Liver (tissue), 9 donors: Measurements from ENCODE around the gene FBXL13. TPM values are rescaled to one million over a fixed set of nuclear protein-coding genes. Genes with fewer than 3 reads are reported as not detected.

ENCODE experiments used
- DNase-seq: peaks from one replicate; pipeline ENCODE4 v3.0.0-alpha.2; 2017; ENCODE audit warnings: low spot score
- H3K27ac ChIP-seq, 2 donors: one replicate each; pipeline ENCODE4 v1.7.0; 2013; ENCODE audit warnings: inconsistent platforms in 2 of 2, low read length in 2 of 2, control low read depth in 1 of 2, low read depth in 1 of 2, mild to moderate bottlenecking in 1 of 2
- H3K27me3 ChIP-seq, 4 donors: one replicate each; pipeline versions ENCODE4 v1.6.1 to v1.7.0; 2013; ENCODE audit warnings: low read length in 3 of 4, inconsistent platforms in 1 of 4, mild to moderate bottlenecking in 1 of 4, moderate library complexity in 1 of 4; ENCODE audit not compliant: control insufficient read depth in 4 of 4, insufficient read depth in 4 of 4
- H3K36me3 ChIP-seq, 4 donors: one replicate each; pipeline versions ENCODE4 v1.6.1 to v1.7.0; 2013; ENCODE audit warnings: low read length in 3 of 4, mild to moderate bottlenecking in 3 of 4, low read depth in 1 of 4, moderate library complexity in 1 of 4; ENCODE audit not compliant: control insufficient read depth in 4 of 4, insufficient read depth in 3 of 4
- H3K4me1 ChIP-seq, 4 donors: one replicate each; pipeline versions ENCODE4 v1.6.1 to v1.7.0; 2013; ENCODE audit warnings: low read length in 3 of 4, mild to moderate bottlenecking in 3 of 4, moderate library complexity in 1 of 4; ENCODE audit not compliant: control insufficient read depth in 4 of 4, insufficient read depth in 4 of 4
- H3K4me3 ChIP-seq, 3 donors: one replicate each; pipeline versions ENCODE4 v1.6.1 to v1.7.0; 2013; ENCODE audit warnings: low read length in 3 of 3, control low read depth in 1 of 3, low read depth in 1 of 3, mild to moderate bottlenecking in 1 of 3
- H3K9ac ChIP-seq, 2 donors: one replicate each; pipeline ENCODE4 v1.7.0; 2013; ENCODE audit warnings: low read length in 2 of 2, mild to moderate bottlenecking in 2 of 2, moderate library complexity in 2 of 2, control low read depth in 1 of 2, low read depth in 1 of 2
- H3K9me3 ChIP-seq, 4 donors: one replicate each; pipeline versions ENCODE4 v1.6.1 to v1.7.0; 2013; ENCODE audit warnings: low read length in 3 of 4; ENCODE audit not compliant: control insufficient read depth in 4 of 4
- CTCF ChIP-seq: fragments of 150-350 bp; IDR thresholded peaks from 2 replicates; pipeline ENCODE4 v1.5.1; 2017; ENCODE audit warnings: improper control_type of control experiment, low read depth, low read length; ENCODE audit not compliant: missing input control
- EGR1 ChIP-seq, 2 donors: IDR thresholded peaks; 2 replicates each; pipeline ENCODE4 v1.6.1; 2016 to 2018; ENCODE audit warnings: antibody characterized with exemption in 2 of 2, low read depth in 2 of 2
- FOXA1 ChIP-seq: IDR thresholded peaks from 2 replicates; pipeline ENCODE4 v1.6.1; 2016; ENCODE audit warnings: antibody characterized with exemption
- FOXA2 ChIP-seq: IDR thresholded peaks from 2 replicates; pipeline ENCODE4 v1.6.1; 2016; ENCODE audit warnings: antibody characterized with exemption
- GABPA ChIP-seq, 2 donors: IDR thresholded peaks in 1 of 2; conservative IDR thresholded peaks in 1 of 2; 2 replicates each; pipeline ENCODE4 v1.6.1; 2016; ENCODE audit warnings: antibody characterized with exemption in 2 of 2, mild to moderate bottlenecking in 1 of 2, moderate library complexity in 1 of 2
- HNF4A ChIP-seq, 2 donors: conservative IDR thresholded peaks; 2 replicates each; pipeline ENCODE4 v1.6.1; 2016; ENCODE audit warnings: antibody characterized with exemption in 2 of 2, mild to moderate bottlenecking in 2 of 2
- HNF4G ChIP-seq: IDR thresholded peaks from 2 replicates; pipeline ENCODE4 v1.6.1; 2016; ENCODE audit warnings: antibody characterized with exemption
- JUND ChIP-seq, 2 donors: IDR thresholded peaks; 2 replicates each; pipeline ENCODE4 v1.6.1; 2016; ENCODE audit warnings: antibody characterized with exemption in 2 of 2
- MAX ChIP-seq: IDR thresholded peaks from 2 replicates; pipeline ENCODE4 v1.6.1; 2016; ENCODE audit warnings: antibody characterized with exemption
- NR2F2 ChIP-seq: IDR thresholded peaks from 2 replicates; pipeline ENCODE4 v1.6.1; 2016; ENCODE audit warnings: antibody characterized with exemption
- RAD21 ChIP-seq, 2 donors: IDR thresholded peaks; 2 replicates each; pipeline ENCODE4 v1.6.1; 2016; ENCODE audit warnings: antibody characterized with exemption in 2 of 2, mild to moderate bottlenecking in 2 of 2
- RXRA ChIP-seq, 2 donors: IDR thresholded peaks; 2 replicates each; pipeline ENCODE4 v1.6.1; 2017 to 2018; ENCODE audit warnings: antibody characterized with exemption in 2 of 2, mild to moderate bottlenecking in 1 of 2
- SP1 ChIP-seq: IDR thresholded peaks from 2 replicates; pipeline ENCODE4 v1.6.1; 2018; ENCODE audit warnings: antibody characterized with exemption, mild to moderate bottlenecking
- TAF1 ChIP-seq: conservative IDR thresholded peaks from 2 replicates; pipeline ENCODE4 v1.6.1; 2016; ENCODE audit warnings: antibody characterized with exemption, mild to moderate bottlenecking
- YY1 ChIP-seq: IDR thresholded peaks from 2 replicates; pipeline ENCODE4 v1.6.1; 2016; ENCODE audit warnings: antibody characterized with exemption, mild to moderate bottlenecking
- WGBS: extraction: QIAGEN DNeasy Blood & Tissue Kit; methylation state at CpG from one replicate; pipeline ENCODE4 v1.1.7; 2013; 5-methylcytosine and 5-hydroxymethylcytosine counted together
- polyA plus RNA-seq, 2 donors: library from polyadenylated mRNA; stranded (reverse) in 1 of 2; unstranded in 1 of 2; fragments of 200-250 nt in 1 of 2; fragments of >200 nt in 1 of 2; fragmentation: Nextera tagmentation in 1 of 2; extraction: Ambion mirVana in 1 of 2; gene quantifications; one replicate each; pipeline versions ENCODE4 v1.2.1 to v1.2.3, GENCODE V29; 2013 to 2015
- total RNA-seq, 2 donors: library from RNA; depleted of rRNA; stranded (reverse); fragments of >200 nt; gene quantifications; one replicate each; pipeline ENCODE4 v1.2.3, GENCODE V29; 2014
- TF ChIP-seq, protein P1 (sequence below): IDR thresholded peaks from 2 replicates; pipeline ENCODE4 v1.6.1; 2016; ENCODE audit warnings: antibody characterized with exemption
- TF ChIP-seq, protein P2 (sequence below): IDR thresholded peaks from 2 replicates; pipeline ENCODE4 v1.6.1; 2016; ENCODE audit warnings: antibody characterized with exemption
- TF ChIP-seq, protein P3 (sequence below): IDR thresholded peaks from 2 replicates; pipeline ENCODE4 v1.6.1; 2016; ENCODE audit warnings: antibody characterized with exemption, mild to moderate bottlenecking
- donor health status: healthy.
- donor health status: healthy.
- donor health status: healthy.
- donor health status: healthy.
- donor health status: healthy.

FBXL13 gene
- total and polyA plus RNA-seq, 4 donors = 0.03 to 0.75 (median 0.70) TPM; not detected in 1

GRCh38 chr7:103075337-103075918 is 832 bp upstream of the FBXL13 start:
- Histone ChIP-seq H3K4me1 (peaks cover 0 to 29% (median 20%) of the 10 kb centered on the region in 4 donors), H3K9me3 (no peaks in the 10 kb centered on the region), H3K9ac (peak overlapping the region; percentile 57 to 90), H3K27me3 (no peaks in the 10 kb centered on the region), H3K27ac (peak overlapping the region; percentile 78 to 80), H3K36me3 (no peaks in the 10 kb centered on the region), H3K4me3 (peak overlapping the region; percentile 49 to 95 (median 68))
- TF ChIP-seq, protein P1, sequence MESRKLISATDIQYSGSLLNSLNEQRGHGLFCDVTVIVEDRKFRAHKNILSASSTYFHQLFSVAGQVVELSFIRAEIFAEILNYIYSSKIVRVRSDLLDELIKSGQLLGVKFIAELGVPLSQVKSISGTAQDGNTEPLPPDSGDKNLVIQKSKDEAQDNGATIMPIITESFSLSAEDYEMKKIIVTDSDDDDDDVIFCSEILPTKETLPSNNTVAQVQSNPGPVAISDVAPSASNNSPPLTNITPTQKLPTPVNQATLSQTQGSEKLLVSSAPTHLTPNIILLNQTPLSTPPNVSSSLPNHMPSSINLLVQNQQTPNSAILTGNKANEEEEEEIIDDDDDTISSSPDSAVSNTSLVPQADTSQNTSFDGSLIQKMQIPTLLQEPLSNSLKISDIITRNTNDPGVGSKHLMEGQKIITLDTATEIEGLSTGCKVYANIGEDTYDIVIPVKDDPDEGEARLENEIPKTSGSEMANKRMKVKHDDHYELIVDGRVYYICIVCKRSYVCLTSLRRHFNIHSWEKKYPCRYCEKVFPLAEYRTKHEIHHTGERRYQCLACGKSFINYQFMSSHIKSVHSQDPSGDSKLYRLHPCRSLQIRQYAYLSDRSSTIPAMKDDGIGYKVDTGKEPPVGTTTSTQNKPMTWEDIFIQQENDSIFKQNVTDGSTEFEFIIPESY = no peak
- peak in 1 of 2 donors; percentile 11 for TF ChIP-seq EGR1 (IDR thresholded peaks at IDR 0.05; ENCODE audit: low read depth in 2 of 2)
- peak; percentile 65 for DNase-seq
- WGBS = under 1% methylated on average over 36 of the region's 36 CpGs

- 16% methylated on average over 6 of the region's 6 CpGs for WGBS
- Histone ChIP-seq H3K27ac (peak overlapping the region; percentile 78 to 80), H3K9ac (peak overlapping the region; percentile 30 to 33), H3K4me1 (peaks cover 0 to 29% (median 20%) of the 10 kb centered on the region in 4 donors), H3K27me3 (no peaks in the 10 kb centered on the region), H3K4me3 (peak overlapping the region; percentile 49 to 99 (median 95)), H3K36me3 (no peaks in the 10 kb centered on the region), H3K9me3 (no peaks in the 10 kb centered on the region)
- no peak for DNase-seq
- TF ChIP-seq SP1 (no peak), JUND (IDR thresholded peaks at IDR 0.05) (no peak)
These were observed 542 bp downstream of the FBXL13 start for GRCh38 chr7:103073989-103074518.

- Histone ChIP-seq H3K36me3 (no peaks in the 10 kb centered on the region), H3K27me3 (no peaks in the 10 kb centered on the region), H3K4me3 (no peak overlapping the region), H3K9ac (no peak overlapping the region), H3K4me1 (peaks cover 0 to 14% (median 12%) of the 10 kb centered on the region in 4 donors), H3K27ac (no peak overlapping the region), H3K9me3 (no peaks in the 10 kb centered on the region)
- TF ChIP-seq FOXA2 (no peak), HNF4A (conservative IDR thresholded peaks at IDR 0.05) (no peak), EGR1 (IDR thresholded peaks at IDR 0.05; ENCODE audit: low read depth in 2 of 2) (no peak), RXRA (IDR thresholded peaks at IDR 0.05) (no peak), JUND (IDR thresholded peaks at IDR 0.05) (no peak), CTCF (no peak), YY1 (no peak), SP1 (no peak), FOXA1 (no peak), MAX (no peak), HNF4G (no peak), RAD21 (IDR thresholded peaks at IDR 0.05) (no peak), TAF1 (no peak), GABPA (IDR thresholded peaks at IDR 0.05 in 1 of 2, conservative IDR thresholded peaks at IDR 0.05 in 1 of 2) (no peak), NR2F2 (no peak)
- TF ChIP-seq, protein P1 = no peak
- TF ChIP-seq, protein P2, sequence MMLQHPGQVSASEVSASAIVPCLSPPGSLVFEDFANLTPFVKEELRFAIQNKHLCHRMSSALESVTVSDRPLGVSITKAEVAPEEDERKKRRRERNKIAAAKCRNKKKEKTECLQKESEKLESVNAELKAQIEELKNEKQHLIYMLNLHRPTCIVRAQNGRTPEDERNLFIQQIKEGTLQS = no peak
- TF ChIP-seq, protein P3, sequence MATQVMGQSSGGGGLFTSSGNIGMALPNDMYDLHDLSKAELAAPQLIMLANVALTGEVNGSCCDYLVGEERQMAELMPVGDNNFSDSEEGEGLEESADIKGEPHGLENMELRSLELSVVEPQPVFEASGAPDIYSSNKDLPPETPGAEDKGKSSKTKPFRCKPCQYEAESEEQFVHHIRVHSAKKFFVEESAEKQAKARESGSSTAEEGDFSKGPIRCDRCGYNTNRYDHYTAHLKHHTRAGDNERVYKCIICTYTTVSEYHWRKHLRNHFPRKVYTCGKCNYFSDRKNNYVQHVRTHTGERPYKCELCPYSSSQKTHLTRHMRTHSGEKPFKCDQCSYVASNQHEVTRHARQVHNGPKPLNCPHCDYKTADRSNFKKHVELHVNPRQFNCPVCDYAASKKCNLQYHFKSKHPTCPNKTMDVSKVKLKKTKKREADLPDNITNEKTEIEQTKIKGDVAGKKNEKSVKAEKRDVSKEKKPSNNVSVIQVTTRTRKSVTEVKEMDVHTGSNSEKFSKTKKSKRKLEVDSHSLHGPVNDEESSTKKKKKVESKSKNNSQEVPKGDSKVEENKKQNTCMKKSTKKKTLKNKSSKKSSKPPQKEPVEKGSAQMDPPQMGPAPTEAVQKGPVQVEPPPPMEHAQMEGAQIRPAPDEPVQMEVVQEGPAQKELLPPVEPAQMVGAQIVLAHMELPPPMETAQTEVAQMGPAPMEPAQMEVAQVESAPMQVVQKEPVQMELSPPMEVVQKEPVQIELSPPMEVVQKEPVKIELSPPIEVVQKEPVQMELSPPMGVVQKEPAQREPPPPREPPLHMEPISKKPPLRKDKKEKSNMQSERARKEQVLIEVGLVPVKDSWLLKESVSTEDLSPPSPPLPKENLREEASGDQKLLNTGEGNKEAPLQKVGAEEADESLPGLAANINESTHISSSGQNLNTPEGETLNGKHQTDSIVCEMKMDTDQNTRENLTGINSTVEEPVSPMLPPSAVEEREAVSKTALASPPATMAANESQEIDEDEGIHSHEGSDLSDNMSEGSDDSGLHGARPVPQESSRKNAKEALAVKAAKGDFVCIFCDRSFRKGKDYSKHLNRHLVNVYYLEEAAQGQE = no peak
- WGBS = 91% methylated on average over 2 of the region's 2 CpGs
- no peak for DNase-seq
These were observed 3.6 kb downstream of the FBXL13 start for GRCh38 chr7:103071000-103071399.
